HUDEP-2 (cell line): ENCODE results near the gene CELSR1.
"Not testable (repeated sequence)": the region's sequence is repeated elsewhere in the genome, so short reads cannot be mapped to it uniquely, and the experiment has no call there.

Experiments
- DNase-seq, 76 experiments: peaks; one replicate each; lab custom pipeline; 2025; ENCODE audit not compliant: unreplicated experiment in 76 of 76; lab: John Stamatoyannopoulos, UW

The CELSR1 gene

DNA sequence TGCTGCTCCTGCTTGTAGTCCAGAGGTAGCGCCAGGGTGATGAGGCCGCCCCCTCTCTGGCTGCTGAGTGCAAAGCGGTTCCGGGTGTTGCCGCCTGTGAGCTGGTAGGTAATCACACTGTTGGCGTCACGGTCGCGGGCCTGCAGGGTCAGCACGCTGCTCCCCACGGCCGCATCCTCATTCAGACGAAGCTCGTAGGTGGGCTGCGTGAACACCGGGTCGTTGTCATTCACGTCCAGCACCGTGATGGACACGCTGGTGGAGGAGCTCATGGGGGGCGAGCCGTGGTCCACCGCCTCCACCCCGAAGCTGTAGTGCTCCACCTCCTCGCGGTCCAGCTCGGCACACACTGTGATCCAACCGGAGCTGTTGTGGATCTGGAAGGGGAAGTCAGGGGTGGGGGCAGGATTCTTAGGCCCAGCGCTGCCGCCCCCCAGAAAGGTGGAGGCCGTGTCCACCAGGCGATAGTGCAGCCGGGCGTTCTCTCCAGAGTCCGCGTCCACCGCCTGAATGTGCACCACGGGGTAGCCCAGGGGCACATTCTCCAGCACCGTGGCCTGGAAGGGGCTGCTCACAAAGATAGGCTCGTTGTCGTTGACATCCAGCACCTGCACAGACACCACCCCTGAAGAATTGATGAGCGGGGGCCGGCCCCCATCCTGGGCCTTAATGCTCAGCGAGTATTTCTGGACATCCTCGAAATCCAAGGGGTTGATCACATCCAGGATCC lies 2.4 kb downstream of the CELSR1 start:
- DNase-seq = no peak

DNA sequence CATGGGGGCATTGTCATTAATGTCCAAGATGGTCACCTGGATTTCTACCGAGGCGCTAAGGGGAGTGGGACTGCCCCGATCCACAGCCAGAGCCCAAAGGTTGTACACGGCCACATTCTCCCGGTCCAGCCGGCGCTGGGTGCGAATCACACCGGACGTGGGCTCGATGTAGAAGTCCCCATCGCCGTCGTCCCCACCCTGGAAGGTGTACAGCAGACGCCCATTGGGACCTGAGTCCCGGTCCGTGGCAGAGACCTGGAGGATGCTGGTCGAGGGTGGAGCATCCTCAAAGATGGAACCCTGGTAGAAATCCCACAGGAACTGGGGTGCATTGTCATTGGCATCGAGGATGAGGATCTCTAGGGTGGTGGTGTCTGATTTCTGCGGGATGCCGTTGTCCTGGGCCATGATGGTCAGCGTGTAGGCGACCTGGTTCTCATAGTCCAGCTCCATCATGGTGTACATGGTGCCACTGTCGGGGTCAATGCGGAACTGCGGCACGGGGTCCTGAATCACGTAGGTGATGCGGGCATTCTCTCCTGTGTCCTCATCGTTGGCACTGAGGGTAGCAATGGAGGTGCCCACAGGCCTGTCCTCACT lies 3.1 kb downstream of the CELSR1 start:
- DNase-seq = no peak

DNA sequence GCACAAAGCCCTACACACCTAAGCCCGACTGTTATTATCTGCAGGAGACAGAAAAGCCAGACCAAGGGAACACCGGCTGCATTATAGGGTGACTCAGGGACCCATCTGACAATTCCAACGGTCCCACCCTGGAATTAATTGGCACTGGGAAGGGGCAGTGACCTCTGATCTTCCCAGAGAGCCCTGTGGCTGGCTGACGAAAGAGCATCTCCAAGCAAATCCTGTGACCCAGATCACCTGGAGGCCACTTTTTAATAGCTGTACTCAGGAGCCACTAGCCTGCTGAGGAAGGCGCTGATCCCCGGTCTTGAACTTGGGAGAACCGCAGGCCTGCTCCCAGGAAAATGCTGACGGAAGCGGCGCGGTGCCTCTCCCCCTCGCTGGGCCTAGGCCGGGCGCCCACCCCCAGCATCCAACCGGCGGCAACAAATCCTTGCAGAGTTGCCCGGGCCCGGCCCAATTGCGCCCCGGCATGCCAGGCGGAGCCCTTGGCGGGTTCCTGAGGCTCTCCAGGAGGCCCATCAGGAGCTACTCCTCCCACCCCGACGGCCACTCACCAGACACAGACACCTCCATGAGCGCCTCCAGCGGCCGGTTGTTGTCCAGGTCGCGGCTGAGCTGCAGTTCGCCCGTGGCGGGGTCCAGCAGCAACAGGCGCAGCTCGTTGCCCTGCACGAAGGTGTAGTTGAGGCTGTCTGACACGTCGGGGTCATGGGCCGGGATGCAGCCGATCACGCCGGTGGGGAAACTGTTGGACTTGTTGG lies 4.2 kb downstream of the CELSR1 start:
- DNase-seq = no peak

DNA sequence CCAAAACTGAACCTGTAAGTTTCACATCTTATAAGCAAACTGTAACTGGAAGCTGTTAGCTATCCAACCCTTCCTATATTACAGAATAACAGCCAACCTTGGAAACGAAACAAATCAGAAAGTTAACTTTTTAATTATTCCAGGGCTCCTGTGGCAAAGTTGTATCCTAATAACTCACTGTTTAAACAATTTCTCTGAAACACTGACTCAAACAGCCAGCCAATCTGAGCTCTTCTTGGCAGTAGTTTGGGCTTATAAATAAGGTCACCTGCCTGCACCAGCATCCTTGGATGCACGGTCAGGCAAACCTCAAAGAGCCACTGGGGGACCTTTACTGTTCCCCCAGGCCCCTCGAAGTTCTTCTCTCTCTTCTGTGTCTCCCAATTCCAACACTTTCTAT lies 5.0 kb downstream of the CELSR1 start:
- DNase-seq = no peak

DNA sequence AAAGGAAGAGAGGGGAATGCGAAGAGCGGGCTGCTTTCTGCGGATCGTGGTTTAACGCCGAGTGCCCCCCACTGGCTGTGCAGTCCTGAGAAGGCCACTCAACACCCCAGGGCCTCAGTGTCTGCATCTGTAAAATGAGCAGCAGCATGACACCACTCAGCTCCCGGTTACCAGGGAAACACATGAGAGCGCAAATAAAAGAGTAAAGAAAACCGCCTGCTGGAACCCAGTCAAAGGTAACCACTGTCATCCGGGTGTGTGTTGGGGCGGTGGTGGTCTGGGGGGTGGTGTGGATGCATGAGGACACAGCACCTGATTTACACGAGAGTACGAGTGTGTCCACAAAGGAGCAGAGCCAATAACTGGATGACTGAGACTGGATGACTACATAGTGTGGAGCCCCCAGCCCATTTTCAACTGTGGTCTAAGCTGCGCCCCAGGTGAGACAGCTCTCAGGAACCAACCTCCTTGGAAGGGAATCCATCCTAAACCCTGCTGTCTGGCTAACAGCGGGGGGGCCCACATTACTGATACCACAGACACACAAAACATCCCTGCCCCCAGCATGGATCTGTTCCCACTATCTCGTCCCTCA lies 5.7 kb downstream of the CELSR1 start:
- no peak for DNase-seq

DNA sequence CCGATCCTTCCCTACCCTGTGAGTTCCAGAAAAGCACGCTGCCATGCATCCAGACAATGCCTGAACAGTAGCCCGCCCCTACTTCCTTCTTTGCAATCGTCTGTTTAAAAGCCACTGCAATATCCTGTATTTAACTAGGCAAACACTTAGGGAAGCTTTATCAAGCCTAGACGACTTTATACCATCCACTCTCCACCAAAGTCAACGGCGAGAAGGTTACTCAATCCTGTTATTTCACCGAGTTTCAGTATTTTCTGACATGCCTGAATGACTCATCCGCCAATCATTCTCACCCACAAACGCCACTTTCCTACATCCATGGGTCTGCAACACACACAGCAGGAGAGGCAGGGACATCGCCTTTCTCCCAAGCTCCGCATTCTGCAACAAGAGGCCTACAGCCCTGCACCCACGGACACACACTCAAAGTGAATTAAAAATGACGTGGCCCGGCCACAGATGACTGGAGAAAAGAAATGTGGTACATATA lies 9.3 kb downstream of the CELSR1 start:
- DNase-seq = no peak

DNA sequence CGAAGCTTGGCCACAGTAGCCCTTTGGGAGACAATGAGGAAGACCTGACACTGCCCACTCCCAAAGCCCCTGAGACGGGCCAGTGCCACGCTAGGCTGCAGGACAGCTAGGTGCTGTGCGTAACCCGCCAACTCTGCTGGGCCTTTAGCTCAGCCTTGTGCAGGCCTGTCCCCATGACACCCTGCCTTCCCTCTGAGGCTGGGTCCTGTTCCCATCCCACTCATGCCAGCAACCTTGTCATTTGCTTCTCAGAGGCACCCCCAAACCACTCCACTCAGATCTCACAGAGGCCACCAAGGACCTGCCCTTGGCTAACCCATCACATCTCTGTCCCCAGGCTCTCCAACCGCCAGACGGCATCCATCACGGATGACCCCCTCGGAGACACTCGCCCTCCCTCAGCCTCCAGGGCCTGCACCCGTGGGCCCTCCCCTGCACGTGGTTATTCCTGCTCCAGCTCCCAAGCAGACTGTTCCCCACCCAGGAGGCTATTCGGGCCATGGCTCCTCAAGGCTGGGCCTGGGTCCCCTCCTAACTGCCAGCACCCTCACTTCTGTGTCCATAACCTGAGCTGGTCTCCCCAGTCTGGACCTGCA lies 11.1 kb downstream of the CELSR1 start:
- no peak for DNase-seq

DNA sequence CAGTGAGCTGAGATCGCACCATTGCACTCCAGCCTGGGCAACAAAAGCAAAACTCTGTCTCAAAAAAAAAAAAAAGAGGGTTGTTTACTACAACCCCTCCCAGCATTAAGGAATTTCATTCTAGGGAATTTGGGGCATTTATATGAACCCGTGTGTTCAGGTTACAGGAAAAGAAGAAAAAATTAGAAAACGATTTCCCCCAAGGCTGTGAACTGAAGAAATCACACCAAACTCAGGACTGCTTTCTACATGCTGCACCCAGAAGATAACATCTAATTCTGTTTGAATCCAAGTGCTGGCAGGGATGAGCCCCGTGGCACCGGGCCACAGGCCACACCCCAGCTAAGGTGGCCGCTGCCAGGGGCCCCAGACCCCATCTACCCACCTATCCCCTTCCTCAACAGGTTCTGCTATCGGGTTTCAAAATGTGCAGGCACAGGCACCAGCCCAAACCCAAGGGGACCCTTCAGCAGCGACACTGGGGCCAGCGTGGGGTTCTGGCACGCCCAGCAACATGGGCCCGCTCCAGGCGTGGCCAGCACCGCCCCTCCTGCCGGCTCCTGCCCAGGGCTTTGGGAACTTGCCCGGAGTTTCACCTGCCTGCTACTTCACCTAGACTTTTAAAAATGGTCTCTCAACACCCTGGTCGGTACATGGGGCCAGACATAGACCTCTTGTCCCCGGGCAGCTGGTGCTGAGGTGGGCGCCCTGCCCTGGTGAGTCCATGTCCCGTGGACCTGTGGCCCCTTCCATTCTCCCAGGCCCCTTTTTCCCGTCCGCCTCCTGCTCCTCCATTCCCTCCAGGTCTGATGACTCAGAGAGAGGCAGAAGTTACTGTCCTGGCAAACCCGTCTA lies 11.8 kb downstream of the CELSR1 start:
- DNase-seq = no peak

DNA sequence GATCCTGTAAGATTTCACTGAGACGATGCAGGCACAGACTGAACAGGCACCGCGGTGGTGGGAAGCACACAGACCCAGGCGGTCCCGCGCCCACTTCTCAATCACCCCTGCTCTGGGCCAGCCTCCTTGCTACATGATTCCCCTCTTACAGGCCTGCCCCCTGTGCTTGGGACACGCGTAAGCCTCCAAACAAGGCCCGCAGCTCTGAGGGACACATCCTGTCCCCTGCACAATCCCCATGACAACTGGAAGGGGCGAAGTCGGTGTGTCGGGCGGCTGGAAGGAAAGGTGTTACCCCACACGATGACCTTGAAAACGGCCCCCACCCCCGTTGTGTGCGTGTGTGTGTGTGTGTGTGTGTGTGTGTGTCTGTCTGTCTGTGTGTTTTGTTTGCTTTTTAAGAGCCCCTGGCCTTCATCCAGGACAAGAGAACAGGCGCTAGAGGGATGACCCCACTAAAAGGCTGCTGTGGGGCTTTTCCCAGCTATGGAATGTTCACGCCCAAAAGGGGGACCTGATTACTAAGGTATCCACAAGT lies 13.1 kb downstream of the CELSR1 start:
- no peak for DNase-seq

DNA sequence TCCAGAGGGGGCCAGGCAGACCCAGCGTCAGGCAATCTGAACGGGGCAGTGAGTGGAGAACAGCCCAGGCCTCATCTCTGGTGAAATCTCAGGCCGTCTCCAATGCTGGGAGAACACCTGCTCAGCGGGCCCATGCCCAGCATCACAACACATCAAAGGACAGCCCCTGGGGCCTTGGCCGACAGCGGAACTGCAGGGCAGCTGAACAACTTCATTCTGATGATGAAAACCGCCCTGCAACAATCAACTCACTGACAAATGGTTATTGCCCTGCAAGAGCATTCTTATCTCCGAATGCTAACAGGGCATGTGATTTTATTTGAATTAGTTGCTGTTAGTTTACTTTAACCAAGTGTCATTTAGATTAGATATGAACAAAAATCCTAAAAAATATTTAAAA lies 14.6 kb downstream of the CELSR1 start:
- no peak for DNase-seq

DNA sequence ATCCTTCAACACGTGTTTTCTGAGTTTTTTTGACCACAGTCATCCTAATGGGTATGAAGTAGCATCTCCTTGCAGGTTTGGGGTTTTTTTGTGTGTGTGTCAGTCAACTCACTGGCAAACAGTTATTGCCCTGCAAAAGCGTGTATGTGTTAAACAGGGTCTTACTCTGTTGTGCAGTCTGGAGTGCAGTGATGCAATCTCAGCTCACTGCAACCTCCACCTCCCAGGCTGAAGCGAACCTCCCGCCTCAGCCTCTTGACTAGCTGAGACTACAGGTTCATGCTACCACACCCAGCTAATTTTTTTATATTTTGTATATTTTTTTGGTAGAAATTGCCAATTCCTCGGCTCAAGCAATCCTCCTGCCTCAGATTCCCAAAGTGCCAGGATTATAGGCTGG lies 15.4 kb downstream of the CELSR1 start:
- DNase-seq = no peak

DNA sequence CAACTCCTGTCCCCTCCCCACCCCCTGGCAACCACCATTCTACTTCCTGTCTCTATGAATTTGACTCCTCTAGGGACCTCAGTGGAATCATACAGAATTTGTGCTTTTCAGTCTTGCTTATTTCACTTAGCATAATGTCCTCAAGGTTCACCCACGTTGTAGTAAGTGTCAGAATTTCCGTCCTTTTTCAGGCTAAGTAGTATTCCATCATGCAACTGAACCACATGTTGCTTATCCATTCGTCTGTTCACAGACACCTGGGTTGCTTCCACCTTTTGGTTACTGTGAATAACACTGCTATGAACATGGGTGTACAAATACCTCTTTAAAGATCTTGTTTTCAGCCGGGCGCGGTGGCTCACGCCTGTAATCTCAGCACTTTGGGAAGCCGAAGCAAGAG lies 16.5 kb downstream of the CELSR1 start:
- DNase-seq = no peak

DNA sequence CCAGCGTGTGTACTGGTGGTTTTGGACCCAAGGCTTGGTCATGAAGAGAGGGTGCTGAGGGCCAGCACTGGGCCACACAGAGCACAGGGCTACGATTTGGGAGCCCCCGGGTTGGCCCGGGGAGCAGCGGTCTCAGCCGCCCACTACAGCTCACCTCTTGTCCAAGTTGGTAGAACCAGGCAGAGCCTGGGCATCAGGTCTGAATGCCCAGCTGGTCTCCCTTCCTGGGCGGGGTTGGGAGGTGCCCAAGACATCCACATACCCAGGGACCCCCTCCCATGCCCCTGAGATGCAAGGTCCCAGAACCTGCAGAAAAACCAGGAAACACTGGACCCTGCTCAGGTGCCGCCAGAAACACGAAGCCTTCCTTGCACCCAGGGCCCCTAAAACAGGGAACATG lies 18.0 kb downstream of the CELSR1 start:
- no peak for DNase-seq

DNA sequence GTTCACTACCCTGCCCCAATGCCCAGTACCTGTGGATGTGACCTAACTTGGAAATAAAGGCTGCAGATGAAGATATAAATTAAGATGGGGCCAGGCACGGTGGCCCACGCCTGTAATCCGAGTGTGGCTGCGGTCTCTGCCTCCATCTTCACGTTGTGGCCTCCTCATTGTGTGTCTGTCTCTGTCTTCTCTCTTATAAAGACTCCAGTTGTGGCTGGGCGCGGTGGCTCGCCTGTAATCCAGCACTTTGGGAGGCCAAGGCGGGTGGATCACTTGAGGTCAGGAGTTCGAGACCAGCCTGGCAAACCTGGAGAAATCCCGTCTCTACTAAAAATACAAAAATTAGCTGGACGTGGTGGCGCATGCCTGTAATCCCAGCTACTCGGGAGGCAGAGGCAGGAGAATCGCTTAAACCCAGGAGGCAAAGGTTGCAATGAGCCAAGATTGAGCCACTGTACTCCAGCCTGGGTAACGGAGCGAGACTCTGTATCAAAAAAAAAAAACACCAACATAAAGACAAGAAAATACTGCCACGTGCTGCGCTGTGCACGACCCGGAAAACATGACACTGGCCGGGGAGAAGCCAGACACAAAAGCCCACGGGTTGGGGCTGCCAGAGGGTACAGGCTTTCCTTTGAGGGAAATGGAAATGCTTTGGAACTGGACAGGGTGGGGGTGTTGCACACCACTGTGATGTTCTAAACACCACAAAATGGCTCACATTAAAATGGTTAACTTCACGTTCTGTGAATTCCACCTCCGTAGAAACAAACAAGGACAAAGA lies 18.7 kb downstream of the CELSR1 start:
- no peak for DNase-seq

DNA sequence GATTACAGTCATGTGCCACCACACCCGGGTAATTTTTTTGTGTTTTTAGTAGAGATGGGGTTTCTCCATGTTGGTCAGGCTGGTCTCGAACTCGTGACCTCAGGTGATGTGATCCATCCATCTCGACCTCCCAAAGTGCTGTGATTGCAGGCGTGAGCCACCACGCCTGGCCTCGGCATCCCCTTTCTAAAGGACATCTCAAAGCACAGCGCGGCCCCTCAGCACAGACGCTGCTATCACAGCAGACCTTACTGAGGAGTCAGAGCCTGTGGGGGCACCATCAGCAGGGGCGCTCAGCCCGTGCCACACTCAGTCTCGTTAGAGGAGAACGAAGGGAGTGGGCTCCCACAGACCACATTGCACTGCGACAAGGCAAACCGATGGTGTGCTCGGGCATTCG lies 19.4 kb downstream of the CELSR1 start:
- DNase-seq = no peak

DNA sequence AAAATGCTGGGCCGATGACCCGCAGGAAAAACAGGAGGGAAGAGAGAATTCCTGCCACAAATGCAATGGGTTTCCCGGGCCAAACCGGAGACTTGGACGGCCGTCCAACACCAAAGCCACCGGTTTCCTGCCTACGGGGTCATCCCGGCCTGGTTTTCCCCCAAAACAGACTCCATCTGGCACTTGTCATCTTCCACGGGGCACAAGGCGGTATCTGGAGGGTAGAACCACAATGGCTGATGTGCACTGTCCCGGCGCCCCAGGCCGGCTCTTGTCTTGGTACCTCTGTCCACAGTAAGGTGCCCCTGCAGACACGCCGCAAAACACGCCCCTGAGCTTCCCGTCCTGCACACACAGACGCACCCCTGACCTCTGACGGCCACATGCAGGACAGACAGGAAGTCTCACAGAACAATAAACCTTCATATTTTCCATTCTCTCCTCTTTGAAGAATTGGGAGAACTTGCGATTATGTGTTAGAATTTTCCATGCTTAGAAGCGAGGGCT lies 20.1 kb downstream of the CELSR1 start:
- no peak for DNase-seq

DNA sequence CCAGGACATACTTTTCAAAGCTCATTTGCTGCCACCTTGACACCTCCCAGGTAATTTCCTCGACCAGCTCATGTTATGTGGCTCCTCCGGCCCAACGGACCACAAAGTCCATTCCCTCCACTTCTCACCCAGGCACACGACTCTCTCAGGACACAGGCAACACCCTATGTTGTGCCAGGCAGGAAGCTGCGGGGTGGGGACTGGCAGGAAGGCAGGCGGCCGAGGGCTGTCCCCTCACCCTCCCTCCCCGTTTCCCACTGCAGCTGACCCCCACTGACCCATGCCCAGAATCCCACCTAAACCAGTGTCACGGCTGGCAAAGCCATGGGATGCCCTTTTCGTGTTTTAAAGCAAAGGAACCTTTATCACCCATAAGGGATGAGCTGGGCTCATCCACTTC lies 20.8 kb downstream of the CELSR1 start:
- no peak for DNase-seq

DNA sequence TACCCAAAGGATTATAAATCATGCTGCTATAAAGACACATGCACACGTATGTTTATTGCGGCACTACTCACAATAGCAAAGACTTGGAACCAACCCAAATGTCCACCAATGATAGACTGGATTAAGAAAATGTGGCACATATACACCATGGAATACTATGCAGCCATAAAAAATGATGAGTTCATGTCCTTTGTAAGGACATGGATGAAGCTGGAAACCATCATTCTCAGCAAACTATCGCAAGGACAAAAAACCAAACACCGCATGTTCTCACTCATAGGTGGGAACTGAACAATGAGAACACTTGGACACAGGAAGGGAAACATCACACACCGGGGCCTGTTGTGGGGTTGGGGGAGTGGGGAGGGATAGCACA lies 21.3 kb downstream of the CELSR1 start:
- DNase-seq = not testable (repeated sequence)
